K562 (cell line): ENCODE data around the gene CMIP. TPM values are rescaled to one million over a fixed set of nuclear protein-coding genes. Genes with fewer than 3 reads are reported as not detected.
A peak's percentile ranks its signal among the peaks of the same experiment; 100 is the strongest.

ENCODE experiments used
- ATAC-seq: fragments of 200-7000 bp; cut with Tn5 transposase; 3 replicates; pipeline ENCODE4 v1.9.1; 2020; ENCODE audit warnings: moderate library complexity
- BruUV-seq: library from RNA; stranded (reverse); fragments of 400-500 nt; replicated peaks from 2 replicates; lab custom pipeline; 2021; lab: Mats Ljungman, UMichigan
- CTCF ChIA-PET: fragments of 300-600 bp; formaldehyde crosslinking; extraction: SDS; loops from one replicate; lab custom pipeline; 2021; ENCODE audit warnings: low intra/inter-chr PET ratio; lab: Yijun Ruan, JAX
- POLR2A ChIA-PET: fragments of 300-600, 350-650 bp; sonication (Branson Sonifier 250); formaldehyde crosslinking; extraction: SDS; loops from one replicate; lab custom pipeline; 2021; ENCODE audit warnings: antibody characterized with exemption, inconsistent platforms; lab: Yijun Ruan, JAX
- DNase-seq, 4 experiments: peaks; one replicate each; pipeline versions ENCODE4 v3.0.0 to v3.0.0-alpha.2; 2011 to 2018; ENCODE audit warnings: low spot score in 3 of 4, mixed read lengths in 3 of 4; ENCODE audit errors: extremely low read depth in 1 of 4
- FAIRE-seq: peaks from 2 replicates; lab custom pipeline; 2011; peaks lifted over from hg19 to GRCh38; lab: Jason Lieb, UNC
- H2AFZ ChIP-seq: 2 replicates; pipeline ENCODE4 v1.6.0; 2011; ENCODE audit warnings: low read depth, low read length, control low read depth, inconsistent platforms
- H3K27ac ChIP-seq: fragments of 200-600 bp; 3 replicates; pipeline ENCODE4 v1.8.0; 2011; ENCODE audit warnings: low read depth, mild to moderate bottlenecking, control low read depth, inconsistent platforms, low read length, moderate library complexity, mixed read lengths; ENCODE audit errors: extremely low read depth
- H3K27me3 ChIP-seq, 2 experiments: fragments of 300-600 bp in 1 of 2; 2 replicates in 1 of 2; 3 replicates in 1 of 2; pipeline versions ENCODE4 v1.6.0 to v1.8.0; 2011; ENCODE audit warnings: inconsistent platforms in 2 of 2, low read length in 2 of 2, mild to moderate bottlenecking in 1 of 2, mixed read lengths in 1 of 2, moderate library complexity in 1 of 2; ENCODE audit not compliant: control insufficient read depth in 2 of 2, insufficient read depth in 2 of 2
- H3K36me3 ChIP-seq: fragments of 300-600 bp; 3 replicates; pipeline ENCODE4 v1.8.0; 2011; ENCODE audit warnings: mild to moderate bottlenecking, low read length, inconsistent platforms; ENCODE audit not compliant: control insufficient read depth, insufficient read depth
- H3K4me1 ChIP-seq, 2 experiments: fragments of 200-600 bp in 1 of 2; replicated peaks in 1 of 2; 2 replicates in 1 of 2; 3 replicates in 1 of 2; pipeline versions ENCODE4 v1.5.1 to v1.8.0; 2011; ENCODE audit warnings: inconsistent platforms in 2 of 2, low read length in 2 of 2, mild to moderate bottlenecking in 1 of 2, mixed read lengths in 1 of 2, moderate library complexity in 1 of 2; ENCODE audit not compliant: control insufficient read depth in 2 of 2, insufficient read depth in 2 of 2
- H3K4me2 ChIP-seq: 2 replicates; pipeline ENCODE4 v1.6.1; 2011; ENCODE audit warnings: low read length, control low read depth, inconsistent platforms, mixed read lengths; ENCODE audit not compliant: insufficient read depth
- H3K4me3 ChIP-seq: fragments of 200-600 bp; sonication (generic), shearing (Covaris generic); 2 replicates; pipeline ENCODE4 v1.5.1; 2016; ENCODE audit warnings: control low read depth, inconsistent platforms
- H3K79me2 ChIP-seq: fragments of 200-600 bp; 3 replicates; pipeline ENCODE4 v1.8.0; 2011; ENCODE audit warnings: low read length, inconsistent platforms; ENCODE audit not compliant: control insufficient read depth, insufficient read depth
- H3K9ac ChIP-seq, 2 experiments: 2 replicates each; pipeline versions ENCODE4 v1.6.0 to v1.6.1; 2011; ENCODE audit warnings: low read depth in 2 of 2, low read length in 2 of 2, control low read depth in 1 of 2, inconsistent platforms in 1 of 2, mild to moderate bottlenecking in 1 of 2, mixed read lengths in 1 of 2; ENCODE audit not compliant: insufficient read depth in 1 of 2
- H3K9me1 ChIP-seq: one replicate; pipeline ENCODE4 v1.6.0; 2011; ENCODE audit warnings: inconsistent platforms, mild to moderate bottlenecking, low read length, moderate library complexity; ENCODE audit not compliant: control insufficient read depth, insufficient read depth
- H3K9me3 ChIP-seq: replicated peaks from 2 replicates; pipeline ENCODE4 v1.5.1; 2011; ENCODE audit warnings: low read depth, low read length, inconsistent platforms; ENCODE audit not compliant: control insufficient read depth, insufficient read depth
- H4K20me1 ChIP-seq: replicated peaks from 2 replicates; pipeline ENCODE4 v1.6.1; 2011; ENCODE audit warnings: low read length, inconsistent platforms, mixed read lengths; ENCODE audit not compliant: control insufficient read depth, insufficient read depth
- ARID3B ChIP-seq: fragments of 250-450 bp; sonication (Bioruptor Pico); IDR thresholded peaks from 2 replicates; pipeline ENCODE4 v1.4.0; 2020; ENCODE audit warnings: borderline replicate concordance
- BACH1 ChIP-seq: fragments of 200-800 bp; sonication (Bioruptor generic); IDR thresholded peaks from 2 replicates; pipeline ENCODE4 v1.6.1; 2016; ENCODE audit warnings: missing genetic modification characterization, missing compliant biosample characterization
- CREB1 ChIP-seq, 2 experiments: sonication (generic) in 1 of 2; formaldehyde crosslinking in 1 of 2; IDR thresholded peaks; 2 replicates each; pipeline versions ENCODE4 v1.6.1 to v1.8.0; 2012 to 2022; ENCODE audit warnings: inconsistent platforms in 1 of 2, mild to moderate bottlenecking in 1 of 2, missing genetic modification reagents in 1 of 2, moderate library complexity in 1 of 2
- E2F1 ChIP-seq: sonication (generic); formaldehyde crosslinking; IDR thresholded peaks from 2 replicates; pipeline ENCODE4 v1.8.1; 2023; ENCODE audit warnings: mild to moderate bottlenecking, missing genetic modification reagents, moderate library complexity
- ETS2 ChIP-seq: IDR thresholded peaks from 2 replicates; pipeline ENCODE4 v1.6.1; 2016; ENCODE audit warnings: borderline replicate concordance, missing genetic modification characterization, mild to moderate bottlenecking, moderate library complexity, missing compliant biosample characterization; ENCODE audit not compliant: poor library complexity, severe bottlenecking
- NR2F6 ChIP-seq: fragments of 450-650 bp; formaldehyde crosslinking; IDR thresholded peaks from 2 replicates; pipeline ENCODE4 v1.4.0; 2020; ENCODE audit warnings: mild to moderate bottlenecking
- PURB ChIP-seq: sonication (generic); formaldehyde crosslinking; IDR thresholded peaks from 2 replicates; pipeline ENCODE4 v1.9.0; 2021; ENCODE audit warnings: low read depth, mild to moderate bottlenecking, missing genetic modification reagents
- SAP30 ChIP-seq: fragments of 200-600 bp; sonication (generic); IDR thresholded peaks from 2 replicates; pipeline ENCODE4 v1.6.1; 2012; ENCODE audit warnings: borderline replicate concordance, low read depth, mild to moderate bottlenecking, moderate library complexity, low read length, control low read depth, inconsistent platforms; ENCODE audit not compliant: insufficient read depth, poor library complexity, severe bottlenecking
- ZBTB49 ChIP-seq: sonication (generic); formaldehyde crosslinking; IDR thresholded peaks from 2 replicates; pipeline ENCODE4 v1.8.0; 2022; ENCODE audit warnings: missing genetic modification reagents, mild to moderate bottlenecking, borderline replicate concordance
- ZNF830 ChIP-seq: fragments of 250-450 bp; sonication (Bioruptor Pico); IDR thresholded peaks from 2 replicates; pipeline ENCODE4 v1.5.0; 2021; ENCODE audit warnings: mild to moderate bottlenecking
- WGBS: fragments of 100-300 bp; shearing (Covaris generic); methylation state at CpG from one replicate; pipeline ENCODE4 v1.1.6; 2016; ENCODE audit warnings: low coverage, mixed read lengths; ENCODE audit not compliant: insufficient coverage; ENCODE audit errors: missing lambda C conversion rate; 5-methylcytosine and 5-hydroxymethylcytosine counted together
- in situ Hi-C: fragments of 300-500 bp; cut with MboI; formaldehyde crosslinking; loops from 4 replicates; pipeline ENCODE4 v1.15.0; 2018; ENCODE audit warnings: inconsistent platforms, mixed read lengths
- intact Hi-C: fragments of 100-400 bp; cut with micrococcal nuclease; formaldehyde crosslinking; loops from 2 replicates; pipeline ENCODE4 v1.14.2; 2022
- polyA plus RNA-seq, 8 experiments: library from polyadenylated mRNA; depleted of rRNA in 4 of 8; stranded (reverse) in 5 of 8; unstranded in 3 of 8; fragments of >200 nt; fragmentation: Nextera tagmentation in 2 of 8; fragmentation: Illumina TruSeq in 1 of 8; extraction: Ambion mirVana in 2 of 8; extraction: Trizol in 1 of 8; gene quantifications; 2 replicates each; pipeline versions ENCODE4 v1.2.1 to v1.2.3, GENCODE V29; 2011 to 2014; ENCODE audit warnings: inconsistent platforms in 1 of 8, missing spikeins in 1 of 8
- total RNA-seq, 7 experiments: library from RNA; depleted of rRNA in 6 of 7; stranded (reverse); fragments of >200 nt in 6 of 7; fragmentation: Illumina TruSeq in 2 of 7; extraction: Trizol in 2 of 7; gene quantifications; 2 replicates each; pipeline versions ENCODE4 v1.2.1 to v1.2.3, GENCODE V29; 2011 to 2021; ENCODE audit warnings: low replicate concordance in 1 of 7
- TF ChIP-seq, protein P1 (sequence below): fragments of 250-450 bp; sonication (Bioruptor Pico); IDR thresholded peaks from 2 replicates; pipeline ENCODE4 v1.8.0; 2021; ENCODE audit warnings: moderate library complexity, mild to moderate bottlenecking, inconsistent platforms

Gene CMIP
- total and polyA plus RNA-seq, 9 of the 15 experiments (the other 6 are each of a cell fraction or from before 2014, with no cell fraction given): 0.94 to 82.5 (median 10.3) TPM

GRCh38 chr16:81620796-81621195 is 176.2 kb downstream of the CMIP start:
- H4K20me1 ChIP-seq: peaks cover 12% of the 10 kb centered on the region; the same call in 1 of the 2 replicates
- no peak for FAIRE-seq
- in situ Hi-C loops (loop anchor here (5.0 kb wide), 1 partner anchor 77 kb away; no protein-coding TSS in a partner anchor), intact Hi-C loops (no loop called here)
- H3K4me3 ChIP-seq: no peak overlapping the region
- H3K9me1 ChIP-seq: peaks cover 11% of the 10 kb centered on the region
- peaks cover 23% of the 10 kb centered on the region in 2 experiments for H3K4me1 ChIP-seq
- DNase-seq: no peak
- H3K9me3 ChIP-seq: no peaks in the 10 kb centered on the region
- peak overlapping the region in 1 of 2 experiments; percentile 21; a peak in 1 of 4 replicates for H3K9ac ChIP-seq
- no TSS peak for BruUV-seq
- no peak for ATAC-seq
- ChIA-PET CTCF (interaction anchor here (1.3 kb wide), 1 partner anchor 117 kb away, joined by 3 read pairs; no protein-coding TSS in a partner anchor), POLR2A (interaction anchor here (0.7 to 1.6 kb wide), 4 partner anchors 9 to 196 kb away, joined by 3 to 4 read pairs (median 3); no protein-coding TSS in a partner anchor)
- H3K79me2 ChIP-seq: peaks cover 9% of the 10 kb centered on the region; the same call in 2 of the 3 replicates
- H2AFZ ChIP-seq: no peak overlapping the region
- H3K27ac ChIP-seq: no peak overlapping the region
- 91% methylated on average over 9 of the region's 9 CpGs for WGBS
- no peak overlapping the region for H3K4me2 ChIP-seq
- peaks cover 46% of the 10 kb centered on the region; the same call in 2 of the 3 replicates for H3K36me3 ChIP-seq
- H3K27me3 ChIP-seq: no peaks in the 10 kb centered on the region
- TF ChIP-seq CREB1 (IDR thresholded peaks at IDR 0.05): no peak
- TF ChIP-seq CREB1 (CRISPR knock-in tag; IDR thresholded peaks at IDR 0.05): no peak
- no peak for TF ChIP-seq E2F1
- TF ChIP-seq, protein P1, sequence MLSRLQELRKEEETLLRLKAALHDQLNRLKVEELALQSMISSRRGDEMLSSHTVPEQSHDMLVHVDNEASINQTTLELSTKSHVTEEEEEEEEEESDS: no peak
- no peak for TF ChIP-seq ZNF830 (CRISPR knock-in tag)
- TF ChIP-seq PURB (CRISPR knock-in tag): no peak
- TF ChIP-seq ETS2 (tag): no peak
- no peak for TF ChIP-seq SAP30
- TF ChIP-seq NR2F6 (CRISPR knock-in tag): no peak
- TF ChIP-seq ZBTB49 (CRISPR knock-in tag): no peak
- TF ChIP-seq ARID3B (CRISPR knock-in tag): no peak
- no peak for TF ChIP-seq BACH1
